Measurements from ENCODE around the gene FCRL6. TPM values are rescaled to one million over a fixed set of nuclear protein-coding genes. Genes with fewer than 3 reads are reported as not detected.

Gene FCRL6
- total and polyA plus RNA-seq, 2 of the 13 experiments (the other 11 are each of a cell fraction or from before 2014, with no cell fraction given), result not detected

DNA sequence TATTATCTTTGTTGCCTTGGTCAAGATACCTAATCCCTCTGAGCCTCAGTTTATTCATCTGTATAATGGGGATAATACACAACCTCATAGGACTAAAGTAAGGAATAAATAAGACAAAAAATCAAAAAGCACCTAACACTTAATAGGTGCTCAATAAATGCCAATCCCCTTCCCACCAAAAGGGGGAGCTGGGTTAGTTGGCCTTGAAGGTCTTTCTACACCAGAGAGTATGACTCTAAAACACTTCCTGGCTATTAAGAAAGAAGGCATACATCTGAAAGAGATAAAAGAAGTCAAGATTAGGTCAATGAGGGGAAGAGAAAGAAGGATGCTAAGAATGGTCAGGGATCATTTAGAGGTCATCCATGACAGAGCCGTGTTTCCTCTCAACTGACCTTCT is 49.2 kb downstream of the FCRL6 start:
- intact Hi-C loops (cut with micrococcal nuclease; ENCODE audit: unreplicated experiment), result no loop called here
- 0% methylated on average over 1 of the region's 1 CpG for WGBS (ENCODE audit: low lambda C conversion rate)

More for the DNA sequence above, 49.2 kb downstream of the FCRL6 start:
- no peak overlapping the region for H3K9ac ChIP-seq (ENCODE audit: insufficient read depth, low read depth, low read length)
- FAIRE-seq, result no peak
- no peak overlapping the region for H3K27ac ChIP-seq (ENCODE audit: extremely low read length, insufficient read depth, low read length)
- POLR2A ChIA-PET, result no interaction called here
- no peaks in the 10 kb centered on the region for H4K20me1 ChIP-seq (ENCODE audit: insufficient read depth, low read length)
- in situ Hi-C loops (cut with HindIII; ENCODE audit: extremely low pct_ligation_motif_present, low pct_unique_long_range_greater_than_20kb), result no loop called here
- TF ChIP-seq ZNF850 (CRISPR knock-in tag; conservative IDR thresholded peaks at IDR 0.05) (no peak), HNF1A (IDR thresholded peaks at IDR 0.05; ENCODE audit: low read depth) (no peak), HNF1A (CRISPR knock-in tag; IDR thresholded peaks at IDR 0.05; ENCODE audit: borderline replicate concordance) (no peak), RFX3 (CRISPR knock-in tag; IDR thresholded peaks at IDR 0.05) (no peak)
- H2AFZ ChIP-seq (ENCODE audit: low read length), result no peak overlapping the region
- ATAC-seq, result no peak
- no peaks in the 10 kb centered on the region for H3K79me2 ChIP-seq (ENCODE audit: insufficient read depth, low read length)
- BruUV-seq (replicated peaks), result no TSS peak
- CTCF ChIA-PET (ENCODE audit: low intra/inter-chr PET ratio, low total read pairs), result no interaction called here
- no peak for DNase-seq (ENCODE audit: low spot score)
- no peak overlapping the region for H3K4me2 ChIP-seq (ENCODE audit: low read depth, low read length)
- H3K4me3 ChIP-seq (replicated peaks in 1 of 3; ENCODE audit: insufficient read depth in 1 of 3, low read depth in 2 of 3, low read length in 3 of 3), result no peak overlapping the region
- no peaks in the 10 kb centered on the region for H3K36me3 ChIP-seq (replicated peaks in 1 of 2; ENCODE audit: control insufficient read depth in 1 of 2, insufficient read depth in 2 of 2, low read length in 2 of 2)
- H3K9me3 ChIP-seq (ENCODE audit: low read length), result no peaks in the 10 kb centered on the region
- H3K4me1 ChIP-seq (ENCODE audit: insufficient read depth, low read length), result no peaks in the 10 kb centered on the region
- H3K27me3 ChIP-seq (ENCODE audit: control insufficient read depth in 1 of 2, insufficient read depth in 2 of 2, low read length in 2 of 2), result peaks cover 2 to 25% of the 10 kb centered on the region in 2 experiments; a peak in 4 of 5 replicates

Measured in HepG2 (cell line).